Skeletal muscle tissue (tissue), 4 donors: ENCODE measurements around the gene DAPK1. TPM values are rescaled to one million over a fixed set of nuclear protein-coding genes. Genes with fewer than 3 reads are reported as not detected.
"Not testable (repeated sequence)": the region's sequence is repeated elsewhere in the genome, so short reads cannot be mapped to it uniquely, and the experiment has no call there.

Experiments
- H3K27ac ChIP-seq: one replicate; pipeline ENCODE4 v1.7.0; 2013; ENCODE audit warnings: mild to moderate bottlenecking, low read depth, low read length, inconsistent platforms
- H3K27me3 ChIP-seq, 3 donors: one replicate each; pipeline ENCODE4 v1.7.0; 2013; ENCODE audit warnings: low read length in 3 of 3; ENCODE audit not compliant: control insufficient read depth in 3 of 3, insufficient read depth in 3 of 3
- H3K36me3 ChIP-seq, 3 donors: one replicate each; pipeline ENCODE4 v1.7.0; 2013; ENCODE audit warnings: low read length in 3 of 3; ENCODE audit not compliant: control insufficient read depth in 3 of 3, insufficient read depth in 3 of 3
- H3K4me1 ChIP-seq, 3 donors: one replicate each; pipeline ENCODE4 v1.7.0; 2013; ENCODE audit warnings: low read length in 3 of 3, mild to moderate bottlenecking in 3 of 3; ENCODE audit not compliant: control insufficient read depth in 3 of 3, insufficient read depth in 3 of 3
- H3K4me3 ChIP-seq, 3 donors: one replicate each; pipeline ENCODE4 v1.7.0; 2013; ENCODE audit warnings: low read length in 3 of 3
- H3K9ac ChIP-seq, 3 donors: one replicate each; pipeline ENCODE4 v1.7.0; 2013; ENCODE audit warnings: low read length in 3 of 3, mild to moderate bottlenecking in 3 of 3, moderate library complexity in 2 of 3, low read depth in 1 of 3
- H3K9me3 ChIP-seq, 3 donors: one replicate each; pipeline ENCODE4 v1.7.0; 2013; ENCODE audit warnings: low read length in 3 of 3; ENCODE audit not compliant: control insufficient read depth in 3 of 3
- total RNA-seq: library from RNA; depleted of rRNA; stranded (reverse); fragments of >200 nt; gene quantifications from one replicate; pipeline ENCODE4 v1.2.3, GENCODE V29; 2014
- donor health status: Osteomylitis.

The DAPK1 gene
- total RNA-seq, 1 donor from 2014 or later: 18.8 TPM

DNA sequence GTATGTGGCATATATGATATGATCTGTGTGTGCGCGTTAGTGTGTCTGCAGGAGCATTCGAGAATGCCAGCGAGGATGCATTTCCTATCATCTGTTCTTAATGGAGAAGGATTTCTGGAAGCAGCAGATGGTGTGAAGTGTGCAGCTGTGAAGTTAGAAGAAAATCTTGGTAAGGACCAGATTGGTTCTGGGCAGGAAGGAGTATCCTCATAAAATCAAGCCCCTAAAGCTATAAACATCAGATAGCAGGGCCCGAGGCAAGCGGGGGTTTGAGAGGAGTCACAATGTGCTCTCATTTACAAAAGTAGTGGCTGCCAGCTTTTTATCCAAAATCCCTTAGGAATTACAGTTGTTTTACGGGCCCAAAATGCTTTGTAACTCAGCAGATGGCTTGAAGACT, 40.0 kb downstream of the DAPK1 start:
- Histone ChIP-seq H3K9me3 (no peaks in the 10 kb centered on the region), H3K4me1 (no peaks in the 10 kb centered on the region), H3K9ac (no peak overlapping the region), H3K27me3 (no peaks in the 10 kb centered on the region), H3K36me3 (no peaks in the 10 kb centered on the region), H3K4me3 (no peak overlapping the region), H3K27ac (no peak overlapping the region)

DNA sequence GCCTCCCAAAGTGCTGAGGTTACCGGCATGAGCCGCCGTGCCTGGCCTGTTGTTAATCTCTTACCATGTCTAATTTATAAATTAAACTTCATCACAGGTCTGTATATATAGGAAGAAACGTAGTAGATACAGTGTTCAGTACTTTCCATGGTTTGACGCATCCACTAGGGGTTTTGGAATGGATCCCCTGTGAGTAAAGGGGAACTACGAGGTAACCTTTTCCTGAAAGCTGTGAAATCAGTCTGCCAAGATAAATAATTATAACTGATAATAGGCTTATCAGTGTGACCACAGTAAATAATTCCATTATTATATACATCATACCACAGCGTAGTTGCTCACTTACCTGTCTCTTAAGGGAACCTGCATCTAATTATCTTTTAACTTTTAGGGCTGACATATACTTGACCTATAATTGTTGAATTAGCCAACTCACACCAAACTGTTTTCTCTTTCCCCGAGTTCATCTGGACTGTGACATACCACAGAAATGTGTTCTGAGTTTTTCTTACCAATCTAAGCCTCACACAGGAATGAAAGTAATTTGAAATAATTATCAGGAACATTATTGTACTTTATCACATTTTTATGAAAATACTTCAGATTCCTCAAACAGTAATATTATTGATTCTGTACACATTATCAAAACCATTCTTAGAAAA, 42.9 kb downstream of the DAPK1 start:
- no peak overlapping the region for H3K9ac ChIP-seq
- H3K36me3 ChIP-seq: no peaks in the 10 kb centered on the region

DNA sequence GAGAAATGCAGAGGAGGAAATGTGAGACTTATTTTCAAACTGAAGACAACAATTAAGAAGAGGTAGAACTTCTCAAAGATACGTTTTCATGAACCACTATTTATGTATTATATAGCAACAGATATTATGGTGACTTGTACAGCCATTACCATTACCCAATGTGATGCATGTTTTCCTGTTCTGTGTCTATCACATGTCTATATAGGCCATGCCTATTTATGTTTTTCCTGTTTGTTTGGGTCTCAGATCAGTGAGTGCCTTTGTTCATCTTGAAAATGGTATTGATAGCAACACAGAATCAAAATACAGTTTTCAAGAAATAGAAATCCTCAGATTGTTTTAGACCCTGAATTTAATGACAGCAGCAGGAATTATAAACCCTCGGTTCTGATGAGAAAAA, 44.0 kb downstream of the DAPK1 start:
- H3K9ac ChIP-seq: no peak overlapping the region
- no peaks in the 10 kb centered on the region for H3K9me3 ChIP-seq

More for the DNA sequence above, 42.9 kb downstream of the DAPK1 start:
- no peaks in the 10 kb centered on the region for H3K9me3 ChIP-seq
- H3K27ac ChIP-seq: no peak overlapping the region
- H3K4me3 ChIP-seq: no peak overlapping the region
- H3K4me1 ChIP-seq: no peaks in the 10 kb centered on the region
- H3K27me3 ChIP-seq: no peaks in the 10 kb centered on the region

DNA sequence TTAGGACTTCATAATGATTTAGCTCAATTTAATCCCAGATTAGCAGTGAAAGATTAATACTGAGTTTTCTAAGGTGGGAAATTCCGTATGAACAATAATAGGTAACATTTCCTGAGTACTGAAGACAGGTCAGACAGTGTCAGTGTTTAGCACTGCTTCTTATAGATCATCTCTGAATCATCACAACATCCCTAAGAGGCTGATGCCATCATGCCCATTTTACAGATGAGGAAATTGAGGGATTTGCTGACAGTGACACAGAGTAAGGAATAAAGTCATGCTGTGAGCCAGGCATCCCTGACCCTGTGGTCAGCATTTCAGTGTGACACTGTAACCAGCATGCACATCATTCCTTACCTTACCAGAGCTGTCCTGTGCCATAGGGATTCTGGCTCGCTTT, 44.5 kb downstream of the DAPK1 start:
- Histone ChIP-seq H3K9ac (no peak overlapping the region), H3K27ac (no peak overlapping the region), H3K36me3 (no peaks in the 10 kb centered on the region), H3K4me3 (no peak overlapping the region), H3K4me1 (no peaks in the 10 kb centered on the region), H3K9me3 (no peaks in the 10 kb centered on the region), H3K27me3 (no peaks in the 10 kb centered on the region)

More for the DNA sequence above, 44.0 kb downstream of the DAPK1 start:
- Histone ChIP-seq H3K36me3 (no peaks in the 10 kb centered on the region), H3K27ac (no peak overlapping the region), H3K4me3 (no peak overlapping the region), H3K27me3 (no peaks in the 10 kb centered on the region), H3K4me1 (no peaks in the 10 kb centered on the region)

DNA sequence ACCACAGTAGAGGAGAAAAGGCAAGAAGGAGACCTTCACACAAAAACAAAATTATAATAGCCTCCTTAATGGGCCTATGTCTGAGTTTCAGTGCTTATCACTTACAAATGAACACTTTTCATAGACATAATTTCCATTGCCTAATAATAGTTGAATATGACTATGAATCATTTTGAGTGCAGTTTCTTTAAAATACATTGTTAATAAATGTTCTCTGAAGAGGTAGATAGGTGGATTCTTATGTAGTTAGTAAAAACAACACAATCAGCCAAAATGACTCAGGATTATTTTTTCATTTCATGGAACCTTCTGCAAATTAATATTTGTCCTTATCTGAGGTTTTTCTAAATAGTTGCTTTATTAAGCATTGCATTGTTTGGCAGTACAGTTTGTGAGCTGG, 45.6 kb downstream of the DAPK1 start:
- Histone ChIP-seq H3K9me3 (no peaks in the 10 kb centered on the region), H3K4me1 (no peaks in the 10 kb centered on the region), H3K9ac (no peak overlapping the region), H3K36me3 (no peaks in the 10 kb centered on the region), H3K27ac (no peak overlapping the region), H3K4me3 (no peak overlapping the region), H3K27me3 (no peaks in the 10 kb centered on the region)

DNA sequence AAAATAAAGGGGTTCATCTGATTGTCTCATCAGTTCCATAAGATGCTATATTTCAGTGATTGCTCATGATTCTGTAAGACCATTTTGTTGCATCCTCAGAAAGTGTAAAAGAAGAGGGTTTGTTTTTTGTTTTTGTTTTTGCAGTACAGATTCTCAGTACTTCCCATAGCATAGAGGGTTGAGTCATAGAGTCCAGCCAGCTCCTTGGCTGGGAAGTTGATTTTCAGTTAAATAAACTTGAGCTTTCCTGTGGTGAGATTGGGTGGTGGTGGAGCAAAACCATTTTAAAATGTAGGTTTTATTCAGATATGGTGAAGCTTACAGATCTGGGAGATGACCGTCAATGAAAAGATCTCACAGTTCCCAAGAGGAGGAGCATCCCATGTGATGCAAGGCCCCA, 48.2 kb downstream of the DAPK1 start:
- H3K27me3 ChIP-seq: no peaks in the 10 kb centered on the region
- no peak overlapping the region for H3K4me3 ChIP-seq
- H3K36me3 ChIP-seq: no peaks in the 10 kb centered on the region
- no peaks in the 10 kb centered on the region for H3K4me1 ChIP-seq
- H3K9ac ChIP-seq: no peak overlapping the region
- H3K27ac ChIP-seq: no peak overlapping the region
- H3K9me3 ChIP-seq: no peaks in the 10 kb centered on the region

DNA sequence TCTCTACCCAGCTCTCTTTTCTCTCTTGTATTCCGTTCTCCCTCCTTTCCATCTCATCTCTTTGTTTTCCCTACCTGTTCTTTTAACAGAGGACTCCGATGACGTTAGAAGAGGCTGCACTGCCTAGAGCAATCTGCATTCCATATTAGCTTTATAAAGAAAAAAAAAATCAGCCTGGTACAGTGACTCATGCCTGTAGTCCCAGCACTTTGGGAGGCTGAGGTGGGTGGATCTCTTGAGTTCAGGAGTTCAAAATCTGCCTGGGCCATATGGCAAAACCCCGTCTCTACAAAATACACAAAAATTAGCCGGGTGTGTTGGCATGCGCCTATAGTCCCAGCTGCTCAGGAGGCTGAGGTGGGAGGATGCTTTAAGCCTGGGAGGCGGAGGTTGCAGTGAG, 49.0 kb downstream of the DAPK1 start:
- H3K9me3 ChIP-seq: no peaks in the 10 kb centered on the region
- no peaks in the 10 kb centered on the region for H3K36me3 ChIP-seq
- no peaks in the 10 kb centered on the region for H3K27me3 ChIP-seq
- peaks cover 0 to 2% (median 0%) of the 10 kb centered on the region in 3 donors for H3K4me1 ChIP-seq
- no peak overlapping the region for H3K9ac ChIP-seq
- H3K4me3 ChIP-seq: no peak overlapping the region
- no peak overlapping the region for H3K27ac ChIP-seq

DNA sequence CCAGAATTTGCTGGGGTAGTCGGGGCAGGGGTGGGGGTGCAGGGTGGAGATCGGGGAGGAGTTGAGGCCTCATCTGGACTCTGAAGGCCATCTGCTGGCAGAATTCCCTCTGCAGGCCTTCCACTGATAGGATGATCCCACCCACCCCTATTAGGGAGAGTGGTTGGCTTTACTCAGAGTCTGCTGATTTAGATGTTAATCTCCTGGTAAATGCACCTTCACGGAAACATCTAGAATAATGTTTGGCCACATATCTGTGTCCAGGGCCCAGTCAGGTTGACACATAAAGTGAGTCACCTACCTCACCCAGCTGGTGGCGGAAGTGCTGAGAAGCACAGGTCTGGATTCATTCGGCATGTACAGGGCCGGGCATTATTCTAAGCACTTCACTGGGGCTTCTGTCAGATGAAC, 50.0 kb downstream of the DAPK1 start:
- peaks cover 0 to 4% (median 0%) of the 10 kb centered on the region in 3 donors for H3K4me1 ChIP-seq
- H3K9me3 ChIP-seq: no peaks in the 10 kb centered on the region
- H3K4me3 ChIP-seq: no peak overlapping the region
- no peaks in the 10 kb centered on the region for H3K27me3 ChIP-seq
- no peaks in the 10 kb centered on the region for H3K36me3 ChIP-seq
- H3K9ac ChIP-seq: no peak overlapping the region
- H3K27ac ChIP-seq: no peak overlapping the region

DNA sequence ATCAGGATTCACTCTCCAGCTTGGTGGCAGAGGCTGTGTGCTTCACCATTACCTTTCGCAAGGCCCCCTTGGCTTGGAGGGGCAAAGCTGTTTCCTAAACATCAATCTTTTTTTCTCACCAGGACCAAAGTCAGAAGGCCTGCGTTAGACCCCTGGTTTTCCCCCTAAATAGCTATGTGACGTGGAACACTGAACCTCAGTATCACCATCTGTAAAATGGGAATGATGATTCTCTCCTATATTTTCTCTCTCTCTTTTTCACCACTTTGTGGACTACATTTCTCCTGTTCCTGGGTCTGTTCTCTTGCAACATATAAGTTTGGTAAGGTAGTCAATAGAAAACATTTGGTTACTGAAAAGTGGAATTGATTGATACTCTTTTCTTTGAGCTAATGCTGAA, 50.5 kb downstream of the DAPK1 start:
- Histone ChIP-seq H3K27ac (no peak overlapping the region), H3K9ac (no peak overlapping the region)

DNA sequence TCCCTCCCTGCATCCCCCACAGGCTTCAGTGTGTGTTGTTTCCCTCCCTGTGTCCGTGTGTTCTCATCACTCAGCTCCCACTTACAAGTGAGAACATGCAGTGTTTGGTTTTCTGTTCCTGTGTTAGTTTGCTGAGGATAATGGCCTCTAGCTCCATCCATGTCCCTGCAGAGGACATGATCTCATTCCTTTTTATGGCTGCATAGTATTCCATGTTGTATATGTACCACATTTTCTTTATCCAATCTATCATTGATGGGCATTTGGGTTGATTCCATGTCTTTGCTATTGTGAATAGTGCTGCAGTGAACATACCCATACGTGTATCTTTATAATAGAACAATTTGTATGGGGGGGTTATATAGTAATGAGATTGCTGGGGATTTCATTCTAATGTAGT, 51.4 kb downstream of the DAPK1 start:
- not testable (repeated sequence) for H3K27ac ChIP-seq, H3K27me3 ChIP-seq, H3K9me3 ChIP-seq, H3K9ac ChIP-seq, H3K4me1 ChIP-seq, H3K4me3 ChIP-seq, H3K36me3 ChIP-seq

More for the DNA sequence above, 50.5 kb downstream of the DAPK1 start:
- H3K4me1 ChIP-seq: peaks cover 0 to 4% (median 0%) of the 10 kb centered on the region in 3 donors
- H3K36me3 ChIP-seq: no peaks in the 10 kb centered on the region
- H3K4me3 ChIP-seq: no peak overlapping the region
- no peaks in the 10 kb centered on the region for H3K27me3 ChIP-seq
- no peaks in the 10 kb centered on the region for H3K9me3 ChIP-seq
